MCF 10A (cell line): ENCODE data around the gene ZNF429. TPM values are rescaled to one million over a fixed set of nuclear protein-coding genes. Genes with fewer than 3 reads are reported as not detected.

Experiments used
- BruUV-seq: library from RNA; stranded (reverse); fragments of 400-500 nt; replicated peaks from 2 replicates; lab custom pipeline; 2021; lab: Mats Ljungman, UMichigan
- CTCF ChIA-PET: fragments of 300-600 bp; sonication (Branson Sonifier 250); formaldehyde crosslinking; extraction: SDS; loops from one replicate; lab custom pipeline; 2021; ENCODE audit warnings: antibody characterized with exemption, inconsistent platforms; lab: Yijun Ruan, JAX
- POLR2A ChIA-PET: fragments of 300-600, 350-650 bp; sonication (Branson Sonifier 250); formaldehyde crosslinking; extraction: SDS; loops from one replicate; lab custom pipeline; 2020; ENCODE audit warnings: antibody characterized with exemption, inconsistent platforms; lab: Yijun Ruan, JAX
- DNase-seq: peaks from one replicate; pipeline ENCODE4 v3.0.0-alpha.2; 2018; ENCODE audit not compliant: unreplicated experiment
- H3K27ac Mint-ChIP-seq: one replicate; pipeline ENCODE4 v1.8.0; 2022; ENCODE audit warnings: mild to moderate bottlenecking, low read depth, mixed read lengths; ENCODE audit not compliant: unreplicated experiment
- H3K27me3 Mint-ChIP-seq: one replicate; pipeline ENCODE4 v1.8.0; 2022; ENCODE audit warnings: mixed read lengths; ENCODE audit not compliant: insufficient read depth, unreplicated experiment
- H3K36me3 Mint-ChIP-seq: one replicate; pipeline ENCODE4 v1.8.0; 2022; ENCODE audit warnings: mild to moderate bottlenecking, moderate library complexity, mixed read lengths; ENCODE audit not compliant: insufficient read depth, unreplicated experiment
- H3K4me1 Mint-ChIP-seq: one replicate; pipeline ENCODE4 v1.8.0; 2022; ENCODE audit warnings: mixed read lengths; ENCODE audit not compliant: insufficient read depth, unreplicated experiment
- H3K4me3 Mint-ChIP-seq: one replicate; pipeline ENCODE4 v1.8.0; 2022; ENCODE audit warnings: mild to moderate bottlenecking, moderate library complexity, mixed read lengths; ENCODE audit not compliant: unreplicated experiment
- H3K9me3 Mint-ChIP-seq: one replicate; pipeline ENCODE4 v1.8.0; 2022; ENCODE audit warnings: mixed read lengths; ENCODE audit not compliant: unreplicated experiment
- CTCF ChIP-seq: fragments of 200-600 bp; IDR thresholded peaks from one replicate; pipeline ENCODE4 v1.8.0; 2022; ENCODE audit warnings: antibody characterized with exemption, mild to moderate bottlenecking; ENCODE audit not compliant: unreplicated experiment
- intact Hi-C: fragments of 100-400 bp; cut with micrococcal nuclease; formaldehyde crosslinking; loops from 2 replicates; pipeline ENCODE4 v1.14.1; 2022
- total RNA-seq: library from RNA; stranded (reverse); gene quantifications from 2 replicates; pipeline ENCODE4 v1.2.3, GENCODE V29; 2022

The ZNF429 gene
- total RNA-seq, 1 experiment from 2014 or later = 4.0 TPM

GRCh38 chr19:21463449-21464105 is 41.8 kb upstream of the ZNF429 start:
- H3K4me3 Mint-ChIP-seq = no peak overlapping the region
- no peaks in the 10 kb centered on the region for H3K27me3 Mint-ChIP-seq
- CTCF ChIA-PET = no interaction called here
- POLR2A ChIA-PET = no interaction called here
- H3K4me1 Mint-ChIP-seq = no peaks in the 10 kb centered on the region
- intact Hi-C loops = no loop called here
- no peak for TF ChIP-seq CTCF
- H3K27ac Mint-ChIP-seq = no peak overlapping the region
- H3K36me3 Mint-ChIP-seq = peaks cover 4% of the 10 kb centered on the region
- no peak for DNase-seq
- BruUV-seq = no TSS peak
- H3K9me3 Mint-ChIP-seq = peaks cover 16% of the 10 kb centered on the region

- POLR2A ChIA-PET = no interaction called here
- CTCF ChIA-PET = no interaction called here
- Mint-ChIP-seq H3K27ac (no peak overlapping the region), H3K36me3 (peaks cover 4% of the 10 kb centered on the region), H3K9me3 (peaks cover 18% of the 10 kb centered on the region), H3K4me1 (no peaks in the 10 kb centered on the region), H3K27me3 (no peaks in the 10 kb centered on the region), H3K4me3 (no peak overlapping the region)
- TF ChIP-seq CTCF = no peak
- BruUV-seq = no TSS peak
- no peak for DNase-seq
- intact Hi-C loops = no loop called here
Observed at GRCh38 chr19:21466627-21467026, 38.8 kb upstream of the ZNF429 start.

GRCh38 chr19:21468791-21469190 is 36.6 kb upstream of the ZNF429 start:
- CTCF ChIA-PET = interaction anchor here (0.6 kb wide), 1 partner anchor 14 kb away, joined by 3 read pairs; no protein-coding TSS in a partner anchor
- DNase-seq = no peak
- Mint-ChIP-seq H3K36me3 (no peaks in the 10 kb centered on the region), H3K27me3 (no peaks in the 10 kb centered on the region), H3K4me1 (no peaks in the 10 kb centered on the region), H3K9me3 (peaks cover 11% of the 10 kb centered on the region), H3K4me3 (no peak overlapping the region), H3K27ac (no peak overlapping the region)
- TF ChIP-seq CTCF = no peak
- POLR2A ChIA-PET = no interaction called here
- BruUV-seq = no TSS peak
- intact Hi-C loops = no loop called here

GRCh38 chr19:21472507-21472906 is 32.9 kb upstream of the ZNF429 start:
- Mint-ChIP-seq H3K4me3 (no peak overlapping the region), H3K9me3 (peaks cover 11% of the 10 kb centered on the region), H3K27ac (no peak overlapping the region), H3K36me3 (no peaks in the 10 kb centered on the region), H3K27me3 (no peaks in the 10 kb centered on the region), H3K4me1 (no peaks in the 10 kb centered on the region)
- intact Hi-C loops = no loop called here
- DNase-seq = no peak
- no TSS peak for BruUV-seq
- TF ChIP-seq CTCF = no peak
- ChIA-PET POLR2A (no interaction called here), CTCF (interaction anchor here (0.7 to 0.9 kb wide), 3 partner anchors 27 to 446 kb away, joined by 3 read pairs; no protein-coding TSS in a partner anchor)
